IPS DF 19.7 (cell line): ENCODE data around the gene PLXNA2.

ENCODE experiments used
- DNase-seq: peaks from one replicate; pipeline ENCODE4 v3.0.0-alpha.2; 2013; ENCODE audit warnings: low read depth, low spot score

Gene PLXNA2

GRCh38 chr1:208265122-208265469 is 20.9 kb upstream of the PLXNA2 start:
- DNase-seq = no peak

GRCh38 chr1:208264469-208265121 is 20.4 kb upstream of the PLXNA2 start:
- no peak for DNase-seq

GRCh38 chr1:208261874-208262273 is 17.7 kb upstream of the PLXNA2 start:
- DNase-seq = no peak

- DNase-seq = no peak
These were observed 14.1 kb upstream of the PLXNA2 start for GRCh38 chr1:208258277-208258676.

GRCh38 chr1:208257351-208257750 is 13.2 kb upstream of the PLXNA2 start:
- DNase-seq = no peak

GRCh38 chr1:208256556-208256955 is 12.4 kb upstream of the PLXNA2 start:
- DNase-seq = no peak

- DNase-seq = no peak
These were observed 11.9 kb upstream of the PLXNA2 start for GRCh38 chr1:208256091-208256490.

- no peak for DNase-seq
These were observed 10.7 kb upstream of the PLXNA2 start for GRCh38 chr1:208254862-208255261.

GRCh38 chr1:208254376-208254775 is 10.2 kb upstream of the PLXNA2 start:
- no peak for DNase-seq

GRCh38 chr1:208252836-208253576 is 8.8 kb upstream of the PLXNA2 start:
- no peak for DNase-seq

GRCh38 chr1:208251911-208252835 is 8.0 kb upstream of the PLXNA2 start:
- DNase-seq = no peak

- no peak for DNase-seq
These were observed 6.8 kb upstream of the PLXNA2 start for GRCh38 chr1:208251015-208251414.

- no peak for DNase-seq
These were observed 6.4 kb upstream of the PLXNA2 start for GRCh38 chr1:208250613-208251012.

- DNase-seq = no peak
These were observed 5.0 kb upstream of the PLXNA2 start for GRCh38 chr1:208248991-208249696.

- no peak for DNase-seq
These were observed 4.2 kb upstream of the PLXNA2 start for GRCh38 chr1:208248307-208248801.

- no peak for DNase-seq
These were observed 3.5 kb upstream of the PLXNA2 start for GRCh38 chr1:208247696-208248095.

- peak; percentile 72 for DNase-seq
These were observed 1.1 kb upstream of the PLXNA2 start for GRCh38 chr1:208245185-208245705.

- DNase-seq = no peak
These were observed 637 bp downstream of the PLXNA2 start for GRCh38 chr1:208243527-208243966.

GRCh38 chr1:208242941-208243526 is 1.1 kb downstream of the PLXNA2 start:
- DNase-seq = no peak

GRCh38 chr1:208242146-208242545 is 2.0 kb downstream of the PLXNA2 start:
- no peak for DNase-seq

GRCh38 chr1:208241512-208241911 is 2.7 kb downstream of the PLXNA2 start:
- no peak for DNase-seq
